Measurements from ENCODE around the gene STAMBPL1. TPM values are rescaled to one million over a fixed set of nuclear protein-coding genes. Genes with fewer than 3 reads are reported as not detected.

Gene STAMBPL1
- total and polyA plus RNA-seq, 11 donors = 1.0 to 6.3 (median 3.3) TPM

- H3K9me3 ChIP-seq = no peaks in the 10 kb centered on the region
- no peak overlapping the region for H3K4me3 ChIP-seq
- DNase-seq = no peak
- no peaks in the 10 kb centered on the region for H3K27me3 ChIP-seq
- 74 to 89% (median 80%) methylated on average over 4 of the region's 4 CpGs for WGBS, 4 donors
- ATAC-seq = peak in 3 of 4 donors; percentile 16 to 38 (median 36)
- no peaks in the 10 kb centered on the region for H3K36me3 ChIP-seq
- intact Hi-C loops (cut with DNase I) = no loop called here
- H3K4me1 ChIP-seq = peaks cover 0 to 56% (median 7%) of the 10 kb centered on the region in 12 donors
- TF ChIP-seq POLR2A (IDR thresholded peaks at IDR 0.05) (no peak), CTCF (IDR thresholded peaks at IDR 0.05) (no peak)
- H3K27ac ChIP-seq = peak overlapping the region in 9 of 12 donors; percentile 17 to 56 (median 33)
Observed at GRCh38 chr10:88896372-88896993, 16.4 kb downstream of the STAMBPL1 start.

GRCh38 chr10:88896994-88897853, 17.2 kb downstream of the STAMBPL1 start:
- H3K27ac ChIP-seq = peak overlapping the region in 10 of 12 donors; percentile 12 to 63 (median 35)
- H3K4me3 ChIP-seq = no peak overlapping the region
- no peaks in the 10 kb centered on the region for H3K27me3 ChIP-seq
- H3K9me3 ChIP-seq = no peaks in the 10 kb centered on the region
- TF ChIP-seq CTCF (IDR thresholded peaks at IDR 0.05) (no peak), POLR2A (IDR thresholded peaks at IDR 0.05) (no peak)
- peaks cover 0 to 56% (median 7%) of the 10 kb centered on the region in 12 donors for H3K4me1 ChIP-seq
- peaks cover 0 to 4% (median 0%) of the 10 kb centered on the region in 9 donors for H3K36me3 ChIP-seq
- 67 to 75% (median 72%) methylated on average over 8 of the region's 8 CpGs for WGBS, 4 donors
- ATAC-seq (peak in 2 of 4 donors; percentile 19 to 26), DNase-seq (no peak)
- intact Hi-C loops (cut with DNase I) = no loop called here

- 94 to 95% (median 94%) methylated on average over 3 of the region's 3 CpGs for WGBS, 4 donors
- H3K27ac ChIP-seq = no peak overlapping the region
- no peak for ATAC-seq
Observed at GRCh38 chr10:88898727-88899126, 18.7 kb downstream of the STAMBPL1 start.

More at GRCh38 chr10:88898727-88899126, 18.7 kb downstream of the STAMBPL1 start:
- peaks cover 0 to 57% (median 7%) of the 10 kb centered on the region in 12 donors for H3K4me1 ChIP-seq
- intact Hi-C loops (cut with DNase I) = no loop called here
- no peak overlapping the region for H3K4me3 ChIP-seq
- no peaks in the 10 kb centered on the region for H3K27me3 ChIP-seq
- TF ChIP-seq POLR2A (IDR thresholded peaks at IDR 0.05) = no peak
- no peak for TF ChIP-seq CTCF (IDR thresholded peaks at IDR 0.05)
- H3K36me3 ChIP-seq = peaks cover 0 to 19% (median 11%) of the 10 kb centered on the region in 9 donors
- no peaks in the 10 kb centered on the region for H3K9me3 ChIP-seq
- no peak for DNase-seq

All from heart left ventricle (tissue), 16 donors.